ENCODE data around the gene PTPRK.

- TF ChIP-seq, protein P1, sequence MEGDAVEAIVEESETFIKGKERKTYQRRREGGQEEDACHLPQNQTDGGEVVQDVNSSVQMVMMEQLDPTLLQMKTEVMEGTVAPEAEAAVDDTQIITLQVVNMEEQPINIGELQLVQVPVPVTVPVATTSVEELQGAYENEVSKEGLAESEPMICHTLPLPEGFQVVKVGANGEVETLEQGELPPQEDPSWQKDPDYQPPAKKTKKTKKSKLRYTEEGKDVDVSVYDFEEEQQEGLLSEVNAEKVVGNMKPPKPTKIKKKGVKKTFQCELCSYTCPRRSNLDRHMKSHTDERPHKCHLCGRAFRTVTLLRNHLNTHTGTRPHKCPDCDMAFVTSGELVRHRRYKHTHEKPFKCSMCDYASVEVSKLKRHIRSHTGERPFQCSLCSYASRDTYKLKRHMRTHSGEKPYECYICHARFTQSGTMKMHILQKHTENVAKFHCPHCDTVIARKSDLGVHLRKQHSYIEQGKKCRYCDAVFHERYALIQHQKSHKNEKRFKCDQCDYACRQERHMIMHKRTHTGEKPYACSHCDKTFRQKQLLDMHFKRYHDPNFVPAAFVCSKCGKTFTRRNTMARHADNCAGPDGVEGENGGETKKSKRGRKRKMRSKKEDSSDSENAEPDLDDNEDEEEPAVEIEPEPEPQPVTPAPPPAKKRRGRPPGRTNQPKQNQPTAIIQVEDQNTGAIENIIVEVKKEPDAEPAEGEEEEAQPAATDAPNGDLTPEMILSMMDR (IDR thresholded peaks at IDR 0.05), result no peak
- TF ChIP-seq POLR2A (IDR thresholded peaks at IDR 0.05), result no peak
These were observed 528.3 kb downstream of the PTPRK start for GRCh38 chr6:127992144-127992543.

Measured in lower leg skin (tissue), 3 donors.